Activated T-helper 1 cell treated with anti-CD3 and anti-CD28 coated beads, Interleukin-12 subunit alpha, Interleukin-12 subunit beta, Interleukin-2, Interleukin-4 antibody, amounts not matched to agents 30 ng/mL and 10 ng/mL and 1 ng/mL, durations not matched to agents 14 hours and 24 hours and 36 hours (primary cell): ENCODE measurements around the gene CEP112. TPM values are rescaled to one million over a fixed set of nuclear protein-coding genes. Genes with fewer than 3 reads are reported as not detected.

Source experiments
- DNase-seq: peaks from one replicate; pipeline ENCODE4 v3.0.0; 2021; ENCODE audit warnings: low spot score
- H3K27ac Mint-ChIP-seq: one replicate; pipeline ENCODE4 v1.8.0; 2021; ENCODE audit warnings: mild to moderate bottlenecking, mixed read lengths
- H3K27me3 Mint-ChIP-seq: one replicate; pipeline ENCODE4 v1.8.0; 2022; ENCODE audit warnings: mild to moderate bottlenecking, moderate library complexity, mixed read lengths; ENCODE audit not compliant: insufficient read depth
- H3K36me3 Mint-ChIP-seq: one replicate; pipeline ENCODE4 v1.8.0; 2021; ENCODE audit warnings: low read depth, mixed read lengths
- H3K4me1 Mint-ChIP-seq: one replicate; pipeline ENCODE4 v1.8.0; 2021; ENCODE audit warnings: low read depth, mixed read lengths
- H3K4me3 Mint-ChIP-seq: one replicate; pipeline ENCODE4 v1.8.0; 2021; ENCODE audit warnings: mild to moderate bottlenecking, moderate library complexity, mixed read lengths
- H3K9me3 Mint-ChIP-seq: one replicate; pipeline ENCODE4 v1.8.0; 2021; ENCODE audit warnings: mixed read lengths
- intact Hi-C: fragments of 100-400 bp; cut with micrococcal nuclease; formaldehyde crosslinking; loops from one replicate; pipeline ENCODE4 v1.15.1; 2024
- total RNA-seq: library from RNA; stranded (reverse); gene quantifications from 2 replicates; pipeline ENCODE4 v1.2.3, GENCODE V29; 2022

CEP112 gene
- total RNA-seq, 1 donor from 2014 or later: 1.7 TPM

DNA sequence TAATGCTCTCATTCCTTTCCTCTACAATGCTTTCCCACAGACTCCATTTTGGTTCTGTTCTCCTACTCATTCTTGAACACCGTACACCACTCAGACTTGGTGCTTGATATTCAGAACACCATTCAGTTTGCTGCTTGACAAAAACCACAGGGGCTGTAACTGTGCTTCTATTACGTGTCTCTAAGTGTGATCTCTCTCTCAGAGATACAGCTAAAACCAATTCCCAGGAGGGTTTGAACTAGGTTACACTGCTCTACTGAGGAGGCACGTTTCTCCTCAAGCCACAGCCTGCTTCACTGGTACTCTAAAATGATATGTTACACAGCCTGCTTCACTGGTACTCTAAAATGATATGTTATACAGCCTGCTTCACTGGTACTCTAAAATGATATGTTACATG is 175.7 kb downstream of the CEP112 start:
- intact Hi-C loops: no loop called here
- no peaks in the 10 kb centered on the region for H3K36me3 Mint-ChIP-seq
- H3K27me3 Mint-ChIP-seq: peaks cover 3% of the 10 kb centered on the region
- H3K27ac Mint-ChIP-seq: no peak overlapping the region
- no peak for DNase-seq
- no peaks in the 10 kb centered on the region for H3K4me1 Mint-ChIP-seq
- no peak overlapping the region for H3K4me3 Mint-ChIP-seq
- no peaks in the 10 kb centered on the region for H3K9me3 Mint-ChIP-seq

GRCh38 chr17:66008680-66009079 is 183.3 kb downstream of the CEP112 start:
- Mint-ChIP-seq H3K27ac (no peak overlapping the region), H3K36me3 (no peaks in the 10 kb centered on the region), H3K9me3 (no peaks in the 10 kb centered on the region), H3K4me1 (no peaks in the 10 kb centered on the region), H3K4me3 (no peak overlapping the region), H3K27me3 (peaks cover 7% of the 10 kb centered on the region)
- intact Hi-C loops: no loop called here
- DNase-seq: no peak

GRCh38 chr17:66006654-66007053 is 185.3 kb downstream of the CEP112 start:
- Mint-ChIP-seq H3K9me3 (no peaks in the 10 kb centered on the region), H3K4me1 (no peaks in the 10 kb centered on the region), H3K4me3 (no peak overlapping the region), H3K36me3 (no peaks in the 10 kb centered on the region), H3K27me3 (peaks cover 4% of the 10 kb centered on the region), H3K27ac (no peak overlapping the region)
- no peak for DNase-seq
- intact Hi-C loops: no loop called here

DNA sequence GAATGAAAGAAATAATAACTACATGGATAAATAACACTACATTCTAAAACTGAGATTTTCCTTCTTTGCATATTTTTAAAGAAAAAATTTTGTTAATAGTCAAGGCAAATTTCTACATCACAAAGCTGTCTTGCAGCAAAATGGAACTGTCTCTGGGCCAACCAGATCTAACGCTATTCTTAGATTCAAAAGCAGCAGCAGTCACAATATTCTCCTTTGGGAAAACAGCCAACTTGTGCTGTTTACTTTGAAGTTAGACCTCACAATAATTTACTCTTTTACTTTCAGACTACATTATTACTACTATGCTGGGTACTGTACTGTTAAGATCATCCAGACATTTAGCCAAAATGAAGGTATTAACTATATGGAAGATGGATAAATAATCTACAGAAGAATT is 189.1 kb downstream of the CEP112 start:
- H3K27ac Mint-ChIP-seq: no peak overlapping the region
- DNase-seq: no peak
- no peaks in the 10 kb centered on the region for H3K9me3 Mint-ChIP-seq
- no peak overlapping the region for H3K4me3 Mint-ChIP-seq
- peaks cover 1% of the 10 kb centered on the region for H3K27me3 Mint-ChIP-seq
- intact Hi-C loops: no loop called here
- no peaks in the 10 kb centered on the region for H3K4me1 Mint-ChIP-seq
- no peaks in the 10 kb centered on the region for H3K36me3 Mint-ChIP-seq

- no peak overlapping the region for H3K4me3 Mint-ChIP-seq
- no peaks in the 10 kb centered on the region for H3K9me3 Mint-ChIP-seq
- peaks cover 1% of the 10 kb centered on the region for H3K27me3 Mint-ChIP-seq
- no peak overlapping the region for H3K27ac Mint-ChIP-seq
- H3K36me3 Mint-ChIP-seq: no peaks in the 10 kb centered on the region
- intact Hi-C loops: no loop called here
- DNase-seq: no peak
- no peaks in the 10 kb centered on the region for H3K4me1 Mint-ChIP-seq
Observed at GRCh38 chr17:66002063-66002585, 189.8 kb downstream of the CEP112 start.

DNA sequence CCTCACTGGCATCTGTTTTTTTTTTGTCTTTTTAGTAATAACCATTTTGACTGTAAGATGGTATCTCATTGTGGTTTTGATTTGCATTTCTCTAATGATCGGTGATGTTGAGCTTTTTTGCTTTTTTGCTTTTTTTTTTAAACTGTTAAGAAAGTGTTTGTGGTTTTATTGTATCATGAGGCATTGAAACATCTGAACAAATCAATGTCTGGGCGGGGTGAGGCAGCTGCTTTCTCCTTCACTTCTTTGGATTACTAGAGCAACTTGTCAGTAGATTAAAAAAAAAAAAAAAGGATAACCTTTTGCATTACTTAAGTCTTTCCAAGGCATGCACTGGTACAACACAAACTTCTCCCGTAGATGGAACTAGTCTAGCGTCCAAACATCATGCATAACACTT is 191.7 kb downstream of the CEP112 start:
- DNase-seq: no peak
- H3K27me3 Mint-ChIP-seq: no peaks in the 10 kb centered on the region

DNA sequence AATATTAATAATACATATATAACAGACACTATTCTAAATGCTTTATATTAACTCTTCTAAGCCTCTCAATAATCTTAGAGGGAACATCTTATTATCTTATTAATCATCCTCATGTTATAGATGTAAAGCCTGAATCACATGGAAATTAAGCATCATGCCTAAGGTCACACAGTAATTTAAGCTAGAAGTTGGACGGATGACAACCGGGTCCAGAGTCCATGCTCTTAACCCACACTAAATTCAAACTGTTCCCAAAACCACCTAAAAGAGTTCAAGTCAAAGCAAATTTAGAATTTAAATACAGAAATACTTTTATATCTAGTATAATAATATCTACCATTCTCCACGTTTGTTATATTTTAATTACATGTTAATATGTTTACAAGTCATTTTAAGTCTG is 193.3 kb downstream of the CEP112 start:
- no peak for DNase-seq
- Mint-ChIP-seq H3K9me3 (no peaks in the 10 kb centered on the region), H3K36me3 (no peaks in the 10 kb centered on the region), H3K27ac (no peak overlapping the region), H3K4me3 (no peak overlapping the region), H3K27me3 (no peaks in the 10 kb centered on the region), H3K4me1 (no peaks in the 10 kb centered on the region)
- intact Hi-C loops: no loop called here

More for the DNA sequence above, 191.7 kb downstream of the CEP112 start:
- intact Hi-C loops: no loop called here
- Mint-ChIP-seq H3K4me3 (no peak overlapping the region), H3K4me1 (no peaks in the 10 kb centered on the region), H3K27ac (no peak overlapping the region), H3K36me3 (no peaks in the 10 kb centered on the region), H3K9me3 (no peaks in the 10 kb centered on the region)

DNA sequence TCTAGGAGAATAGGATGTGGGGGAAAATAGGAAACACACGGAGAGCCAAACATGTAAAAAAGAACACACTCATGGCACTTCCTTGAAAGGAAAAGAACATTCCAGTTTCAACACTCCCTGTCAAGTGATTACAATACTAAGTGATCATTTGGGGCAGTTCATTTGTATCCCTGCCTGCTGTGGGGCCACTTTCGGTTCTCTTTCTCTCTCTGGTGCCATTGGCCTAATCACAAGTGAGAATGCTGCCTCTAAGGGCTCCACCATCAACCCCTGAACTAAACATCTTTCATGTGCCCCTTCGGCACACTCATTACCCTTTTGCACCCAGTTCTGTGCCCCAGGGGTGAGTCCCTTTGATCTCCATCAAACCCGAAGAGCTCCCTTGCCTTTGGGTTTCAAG is 197.3 kb downstream of the CEP112 start:
- no peaks in the 10 kb centered on the region for H3K4me1 Mint-ChIP-seq
- H3K27me3 Mint-ChIP-seq: no peaks in the 10 kb centered on the region
- intact Hi-C loops: no loop called here
- no peaks in the 10 kb centered on the region for H3K9me3 Mint-ChIP-seq
- no peaks in the 10 kb centered on the region for H3K36me3 Mint-ChIP-seq
- DNase-seq: no peak
- H3K27ac Mint-ChIP-seq: no peak overlapping the region
- no peak overlapping the region for H3K4me3 Mint-ChIP-seq

- Mint-ChIP-seq H3K4me3 (no peak overlapping the region), H3K27ac (no peak overlapping the region), H3K27me3 (no peaks in the 10 kb centered on the region), H3K36me3 (no peaks in the 10 kb centered on the region), H3K4me1 (no peaks in the 10 kb centered on the region), H3K9me3 (no peaks in the 10 kb centered on the region)
- intact Hi-C loops: no loop called here
- no peak for DNase-seq
Observed at GRCh38 chr17:65994114-65994513, 197.8 kb downstream of the CEP112 start.

DNA sequence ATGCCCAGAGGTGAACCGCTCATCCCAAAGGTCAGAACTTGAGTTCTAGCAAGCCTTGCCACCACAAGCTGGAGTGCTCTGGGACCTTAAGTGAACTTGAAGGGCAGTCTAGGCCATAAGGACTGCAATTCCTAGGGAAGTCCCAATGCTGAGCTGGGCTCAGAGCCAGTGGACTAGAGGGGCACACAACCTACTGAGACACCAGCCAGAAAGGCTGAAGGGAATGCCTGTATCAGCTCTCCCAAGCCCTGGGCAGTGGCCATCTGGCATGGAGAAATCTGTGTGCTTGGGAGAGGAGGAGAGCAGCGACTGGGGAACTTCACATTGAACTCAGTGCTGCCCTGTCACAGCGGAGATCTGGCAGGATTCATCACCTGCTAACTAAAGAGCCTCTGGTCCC is 201.3 kb downstream of the CEP112 start:
- intact Hi-C loops: no loop called here
- Mint-ChIP-seq H3K27me3 (peaks cover 7% of the 10 kb centered on the region), H3K4me1 (no peaks in the 10 kb centered on the region), H3K4me3 (no peak overlapping the region), H3K9me3 (peaks cover 9% of the 10 kb centered on the region), H3K27ac (no peak overlapping the region), H3K36me3 (no peaks in the 10 kb centered on the region)
- no peak for DNase-seq

GRCh38 chr17:65988451-65988850 is 203.5 kb downstream of the CEP112 start:
- H3K4me3 Mint-ChIP-seq: no peak overlapping the region
- no peak for DNase-seq
- H3K27me3 Mint-ChIP-seq: peaks cover 7% of the 10 kb centered on the region
- no peaks in the 10 kb centered on the region for H3K36me3 Mint-ChIP-seq
- H3K27ac Mint-ChIP-seq: no peak overlapping the region
- peaks cover 9% of the 10 kb centered on the region for H3K9me3 Mint-ChIP-seq
- intact Hi-C loops: loop anchor here (5.0 kb wide), 1 partner anchor 696 kb away; no protein-coding TSS in a partner anchor
- H3K4me1 Mint-ChIP-seq: no peaks in the 10 kb centered on the region

GRCh38 chr17:65987988-65988387 is 203.9 kb downstream of the CEP112 start:
- intact Hi-C loops: loop anchor here (5.0 kb wide), 1 partner anchor 696 kb away; no protein-coding TSS in a partner anchor
- H3K36me3 Mint-ChIP-seq: no peaks in the 10 kb centered on the region
- H3K9me3 Mint-ChIP-seq: peaks cover 9% of the 10 kb centered on the region
- H3K27me3 Mint-ChIP-seq: peaks cover 7% of the 10 kb centered on the region
- no peaks in the 10 kb centered on the region for H3K4me1 Mint-ChIP-seq
- no peak overlapping the region for H3K4me3 Mint-ChIP-seq
- H3K27ac Mint-ChIP-seq: no peak overlapping the region
- DNase-seq: no peak

DNA sequence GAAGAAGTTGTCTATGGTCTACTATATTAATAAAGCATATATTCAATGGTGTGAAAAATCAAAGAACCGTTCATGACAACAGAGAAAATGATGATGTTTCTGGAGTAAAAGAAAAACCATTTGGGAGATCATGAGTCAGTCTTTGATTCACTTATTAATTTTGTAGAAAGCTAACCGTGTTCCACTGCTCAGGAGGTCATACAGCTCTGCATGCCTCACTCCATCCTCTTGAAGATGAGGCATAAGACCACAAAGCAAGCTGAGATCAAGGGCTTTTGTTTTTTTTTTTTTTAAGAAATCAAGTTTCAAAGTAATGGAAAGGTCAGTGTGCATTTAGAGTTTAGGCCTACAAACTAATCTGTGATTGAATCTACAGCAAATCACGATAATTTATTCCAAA is 206.4 kb downstream of the CEP112 start:
- Mint-ChIP-seq H3K4me1 (no peaks in the 10 kb centered on the region), H3K27ac (no peak overlapping the region), H3K36me3 (no peaks in the 10 kb centered on the region), H3K4me3 (no peak overlapping the region), H3K27me3 (peaks cover 7% of the 10 kb centered on the region), H3K9me3 (peaks cover 9% of the 10 kb centered on the region)
- intact Hi-C loops: loop anchor here (5.0 kb wide), 1 partner anchor 693 kb away; no protein-coding TSS in a partner anchor
- no peak for DNase-seq

GRCh38 chr17:65984299-65984698 is 207.6 kb downstream of the CEP112 start:
- intact Hi-C loops: no loop called here
- peaks cover 9% of the 10 kb centered on the region for H3K9me3 Mint-ChIP-seq
- H3K36me3 Mint-ChIP-seq: no peaks in the 10 kb centered on the region
- H3K4me3 Mint-ChIP-seq: no peak overlapping the region
- H3K27ac Mint-ChIP-seq: no peak overlapping the region
- peaks cover 7% of the 10 kb centered on the region for H3K27me3 Mint-ChIP-seq
- no peak for DNase-seq
- H3K4me1 Mint-ChIP-seq: no peaks in the 10 kb centered on the region
